H9 (cell line): ENCODE data around the gene BRPF1. TPM values are rescaled to one million over a fixed set of nuclear protein-coding genes. Genes with fewer than 3 reads are reported as not detected.

Experiments used
- DNase-seq: peaks from one replicate; pipeline ENCODE4 v3.0.0-alpha.2; 2017
- H2AFZ ChIP-seq: one replicate; pipeline ENCODE4 v1.6.1; 2013; ENCODE audit warnings: mild to moderate bottlenecking, low read length, control low read depth, moderate library complexity
- H2AK5ac ChIP-seq: 2 replicates; pipeline ENCODE4 v1.6.1; 2013; ENCODE audit warnings: low read length, control low read depth, mixed read lengths; ENCODE audit not compliant: insufficient read length
- H2BK120ac ChIP-seq: one replicate; pipeline ENCODE4 v1.6.1; 2013; ENCODE audit warnings: low read depth, mild to moderate bottlenecking, low read length, control low read depth, inconsistent platforms; ENCODE audit not compliant: poor library complexity, severe bottlenecking
- H2BK12ac ChIP-seq: 2 replicates; pipeline ENCODE4 v1.6.1; 2013; ENCODE audit warnings: low read length, control low read depth, mixed read lengths, low read depth; ENCODE audit not compliant: insufficient read length
- H2BK15ac ChIP-seq: 2 replicates; pipeline ENCODE4 v1.6.1; 2013; ENCODE audit warnings: low read depth, low read length, control low read depth
- H2BK20ac ChIP-seq: one replicate; pipeline ENCODE4 v1.6.1; 2013; ENCODE audit warnings: low read depth, mild to moderate bottlenecking, low read length, control low read depth, inconsistent platforms; ENCODE audit not compliant: poor library complexity, severe bottlenecking
- H2BK5ac ChIP-seq: 2 replicates; pipeline ENCODE4 v1.6.1; 2013; ENCODE audit warnings: low read length, control low read depth, mixed read lengths; ENCODE audit not compliant: insufficient read length
- H3K14ac ChIP-seq: 2 replicates; pipeline ENCODE4 v1.6.1; 2013; ENCODE audit warnings: low read length, control low read depth; ENCODE audit not compliant: insufficient read depth
- H3K18ac ChIP-seq: 2 replicates; pipeline ENCODE4 v1.6.1; 2013; ENCODE audit warnings: low read depth, mild to moderate bottlenecking, mixed read lengths, low read length, control low read depth; ENCODE audit not compliant: insufficient read length
- H3K23ac ChIP-seq: 2 replicates; pipeline ENCODE4 v1.6.1; 2013; ENCODE audit warnings: low read length, control low read depth, mixed read lengths, low read depth; ENCODE audit not compliant: insufficient read length
- H3K23me2 ChIP-seq: 2 replicates; pipeline ENCODE4 v1.6.1; 2013; ENCODE audit warnings: low read depth, mild to moderate bottlenecking, mixed read lengths, low read length, control low read depth; ENCODE audit not compliant: insufficient read length, poor library complexity, severe bottlenecking
- H3K27ac ChIP-seq: 2 replicates; pipeline ENCODE4 v1.5.1; 2013; ENCODE audit warnings: low read length, control low read depth, mixed read lengths, low read depth; ENCODE audit not compliant: insufficient read length
- H3K27me3 ChIP-seq: 2 replicates; pipeline ENCODE4 v1.6.1; 2013; ENCODE audit warnings: low read length, control low read depth, inconsistent platforms; ENCODE audit not compliant: insufficient read depth
- H3K4ac ChIP-seq: 2 replicates; pipeline ENCODE4 v1.6.1; 2013; ENCODE audit warnings: low read depth, mild to moderate bottlenecking, control low read depth, inconsistent platforms, low read length, moderate library complexity
- H3K4me1 ChIP-seq: 2 replicates; pipeline ENCODE4 v1.6.1; 2013; ENCODE audit warnings: low read length, control low read depth, inconsistent platforms; ENCODE audit not compliant: insufficient read depth
- H3K4me2 ChIP-seq: 2 replicates; pipeline ENCODE4 v1.6.1; 2013; ENCODE audit warnings: low read length, control low read depth, mixed read lengths; ENCODE audit not compliant: insufficient read length, insufficient read depth
- H3K56ac ChIP-seq: 2 replicates; pipeline ENCODE4 v1.6.1; 2013; ENCODE audit warnings: low read depth, mild to moderate bottlenecking, mixed read lengths, low read length, control low read depth; ENCODE audit not compliant: insufficient read length
- H3K79me1 ChIP-seq: 2 replicates; pipeline ENCODE4 v1.6.1; 2013; ENCODE audit warnings: low read depth, mild to moderate bottlenecking, moderate library complexity, low read length, control low read depth, inconsistent platforms; ENCODE audit not compliant: insufficient read depth, poor library complexity, severe bottlenecking
- H3K79me2 ChIP-seq: 2 replicates; pipeline ENCODE4 v1.6.1; 2013; ENCODE audit warnings: low read length, control low read depth, inconsistent platforms; ENCODE audit not compliant: insufficient read depth
- H3K9ac ChIP-seq: 2 replicates; pipeline ENCODE4 v1.6.1; 2013; ENCODE audit warnings: low read length, control low read depth, mixed read lengths; ENCODE audit not compliant: insufficient read length; ENCODE audit errors: extremely low read depth
- H3K9me3 ChIP-seq: one replicate; pipeline ENCODE4 v1.6.1; 2013; ENCODE audit warnings: low read depth, low read length, inconsistent platforms; ENCODE audit not compliant: control insufficient read depth
- H3T11ph ChIP-seq: one replicate; pipeline ENCODE4 v1.6.1; 2013; ENCODE audit warnings: mild to moderate bottlenecking, low read length, control low read depth, inconsistent platforms
- H4K20me1 ChIP-seq: one replicate; pipeline ENCODE4 v1.6.1; 2013; ENCODE audit not compliant: control insufficient read depth, insufficient read length, insufficient read depth
- H4K5ac ChIP-seq: 2 replicates; pipeline ENCODE4 v1.6.1; 2013; ENCODE audit warnings: low read depth, mild to moderate bottlenecking, mixed read lengths, low read length, control low read depth; ENCODE audit not compliant: insufficient read length
- H4K8ac ChIP-seq: replicated peaks from 2 replicates; pipeline ENCODE4 v1.6.1; 2013; ENCODE audit warnings: low read length, control low read depth, mixed read lengths, low read depth; ENCODE audit not compliant: insufficient read length
- H4K91ac ChIP-seq: 2 replicates; pipeline ENCODE4 v1.6.1; 2013; ENCODE audit warnings: low read depth, mild to moderate bottlenecking, moderate library complexity, mixed read lengths, low read length, control low read depth; ENCODE audit not compliant: insufficient read length
- H3K27ac Mint-ChIP-seq, 3 experiments: 2 replicates in 2 of 3; 3 replicates in 1 of 3; pipeline ENCODE4 v1.8.0; 2020 to 2021; ENCODE audit warnings: mixed read lengths in 3 of 3, mild to moderate bottlenecking in 1 of 3, moderate library complexity in 1 of 3
- H3K27me3 Mint-ChIP-seq: 2 replicates; pipeline ENCODE4 v1.8.0; 2021; ENCODE audit warnings: low read depth, mild to moderate bottlenecking, moderate library complexity, mixed read lengths
- H3K36me3 Mint-ChIP-seq, 3 experiments: 2 replicates in 2 of 3; 3 replicates in 1 of 3; pipeline ENCODE4 v1.8.0; 2020 to 2021; ENCODE audit warnings: low read depth in 3 of 3, mixed read lengths in 3 of 3; ENCODE audit not compliant: insufficient read depth in 1 of 3
- H3K4me1 Mint-ChIP-seq, 2 experiments: 2 replicates each; pipeline ENCODE4 v1.8.0; 2020; ENCODE audit warnings: mixed read lengths in 2 of 2
- H3K4me3 Mint-ChIP-seq, 2 experiments: 2 replicates in 1 of 2; 3 replicates in 1 of 2; pipeline ENCODE4 v1.8.0; 2020 to 2021; ENCODE audit warnings: mild to moderate bottlenecking in 2 of 2, mixed read lengths in 2 of 2, moderate library complexity in 1 of 2
- H3K9me3 Mint-ChIP-seq, 2 experiments: 2 replicates in 1 of 2; 3 replicates in 1 of 2; pipeline ENCODE4 v1.8.0; 2020; ENCODE audit warnings: mild to moderate bottlenecking in 2 of 2, mixed read lengths in 2 of 2, moderate library complexity in 1 of 2
- CTCF ChIP-seq: fragments of 200-600 bp; sonication (generic); conservative IDR thresholded peaks from 3 replicates; pipeline ENCODE4 v1.8.0; 2021; ENCODE audit warnings: antibody characterized with exemption, mild to moderate bottlenecking
- WGBS: extraction: QIAGEN DNeasy Blood & Tissue Kit; methylation state at CpG from one replicate; pipeline ENCODE4 v1.1.7; 2013; ENCODE audit warnings: missing lambda C conversion rate, low lambda C conversion rate, mixed read lengths; ENCODE audit not compliant: insufficient read length; ENCODE audit errors: extremely low coverage; 5-methylcytosine and 5-hydroxymethylcytosine counted together
- total RNA-seq: library from RNA; stranded (reverse); gene quantifications from 2 replicates; pipeline ENCODE4 v1.2.1, GENCODE V29; 2021

Gene BRPF1
- total RNA-seq, 1 experiment from 2014 or later: 38.6 TPM

GRCh38 chr3:9700536-9700935 is 31.0 kb upstream of the BRPF1 start:
- H3K4me3 Mint-ChIP-seq: no peak overlapping the region
- no peak overlapping the region for H4K8ac ChIP-seq
- peaks cover 11% of the 10 kb centered on the region for H3K23me2 ChIP-seq
- no peak overlapping the region for H3K9ac ChIP-seq
- H4K5ac ChIP-seq: no peak overlapping the region
- no peak for TF ChIP-seq CTCF
- H3K79me1 ChIP-seq: no peaks in the 10 kb centered on the region
- no peak overlapping the region for H4K91ac ChIP-seq
- no peaks in the 10 kb centered on the region for H3K4me1 ChIP-seq
- H3K36me3 Mint-ChIP-seq: peaks cover 0 to 20% (median 3%) of the 10 kb centered on the region in 3 experiments; a peak in 5 of 7 replicates
- H3K23ac ChIP-seq: no peak overlapping the region
- H3K9me3 Mint-ChIP-seq: no peaks in the 10 kb centered on the region
- DNase-seq: no peak
- H3K27me3 ChIP-seq: peaks cover 3% of the 10 kb centered on the region; the same call in 1 of the 2 replicates
- H2BK20ac ChIP-seq: no peak overlapping the region
- no peaks in the 10 kb centered on the region for H3K9me3 ChIP-seq
- H3K27ac Mint-ChIP-seq: no peak overlapping the region
- H2BK15ac ChIP-seq: no peak overlapping the region
- H2BK120ac ChIP-seq: no peak overlapping the region
- no peak overlapping the region for H3K18ac ChIP-seq
- no peak overlapping the region for H3K27ac ChIP-seq
- no peak overlapping the region for H2BK12ac ChIP-seq
- no CpG with 5 or more reads among the region's 2 CpGs for WGBS
- no peak overlapping the region for H3K4ac ChIP-seq
- H3K79me2 ChIP-seq: no peaks in the 10 kb centered on the region
- H3K4me2 ChIP-seq: no peak overlapping the region
- H2AFZ ChIP-seq: no peak overlapping the region
- H3K4me1 Mint-ChIP-seq: peaks cover 3 to 11% of the 10 kb centered on the region in 2 experiments; a peak in 3 of 4 replicates
- H3K27me3 Mint-ChIP-seq: peaks cover 21% of the 10 kb centered on the region
- H3T11ph ChIP-seq: no peak overlapping the region
- H2AK5ac ChIP-seq: no peak overlapping the region
- H2BK5ac ChIP-seq: no peak overlapping the region
- no peak overlapping the region for H3K14ac ChIP-seq
- no peaks in the 10 kb centered on the region for H4K20me1 ChIP-seq
- no peak overlapping the region for H3K56ac ChIP-seq
